Neural cell (in vitro differentiated cells): ENCODE results near the gene EML4. TPM values are rescaled to one million over a fixed set of nuclear protein-coding genes. Genes with fewer than 3 reads are reported as not detected.

Source experiments
- H2AFZ ChIP-seq: fragments of 200-600, 300-800 bp; sonication (generic), shearing (Covaris generic); 2 replicates; pipeline ENCODE4 v1.6.0; 2014; ENCODE audit warnings: low read depth, mild to moderate bottlenecking, antibody characterized with exemption, low read length, moderate library complexity
- H3F3A ChIP-seq: fragments of 200-600 bp; shearing (Covaris generic); 2 replicates; pipeline ENCODE4 v1.6.1; 2016; ENCODE audit warnings: mild to moderate bottlenecking, moderate library complexity, mixed read lengths, antibody characterized with exemption, low read length; ENCODE audit not compliant: insufficient read depth, poor library complexity, severe bottlenecking
- H3K27ac ChIP-seq: fragments of 200-600, 300-800 bp; sonication (generic), shearing (Covaris generic); 2 replicates; pipeline ENCODE4 v1.5.1; 2014; ENCODE audit warnings: mild to moderate bottlenecking, low read length, moderate library complexity
- H3K27me3 ChIP-seq: fragments of 300-800, 200-600 bp; sonication (generic), shearing (Covaris generic); 2 replicates; pipeline ENCODE4 v1.6.0; 2014; ENCODE audit warnings: mild to moderate bottlenecking, low read depth, low read length, moderate library complexity; ENCODE audit not compliant: insufficient read depth
- H3K36me3 ChIP-seq: fragments of 300-800, 200-600 bp; sonication (generic), shearing (Covaris generic); 2 replicates; pipeline ENCODE4 v1.5.1; 2014; ENCODE audit warnings: mild to moderate bottlenecking, antibody characterized with exemption, low read length, moderate library complexity; ENCODE audit not compliant: insufficient read depth
- H3K4me2 ChIP-seq: fragments of 300-800, 200-600 bp; sonication (generic), shearing (Covaris generic); 2 replicates; pipeline ENCODE4 v1.6.0; 2014; ENCODE audit warnings: mild to moderate bottlenecking, low read length
- H3K4me3 ChIP-seq: fragments of 300-800, 200-600 bp; sonication (generic), shearing (Covaris generic); 2 replicates; pipeline ENCODE4 v1.5.1; 2014; ENCODE audit warnings: mild to moderate bottlenecking, low read length, moderate library complexity
- H3K79me2 ChIP-seq: fragments of 200-600 bp; shearing (Covaris generic); replicated peaks from 2 replicates; pipeline ENCODE4 v1.6.0; 2014; ENCODE audit warnings: mild to moderate bottlenecking, low read length, moderate library complexity; ENCODE audit not compliant: insufficient read depth
- H3K9ac ChIP-seq: fragments of 300-800, 200-600 bp; sonication (generic), shearing (Covaris generic); 2 replicates; pipeline ENCODE4 v1.6.1; 2016; ENCODE audit warnings: mild to moderate bottlenecking, low read length, mixed read lengths
- H3K9me2 ChIP-seq: fragments of 200-600 bp; shearing (Covaris generic); 2 replicates; pipeline ENCODE4 v1.6.1; 2016; ENCODE audit warnings: mild to moderate bottlenecking, low read length, mixed read lengths; ENCODE audit not compliant: insufficient read depth
- H3K9me3 ChIP-seq: fragments of 200-600, 300-800 bp; sonication (generic), shearing (Covaris generic); 2 replicates; pipeline ENCODE4 v1.6.1; 2016; ENCODE audit warnings: mild to moderate bottlenecking, mixed run types, low read length, moderate library complexity, mixed read lengths
- H4K20me1 ChIP-seq: fragments of 200-600 bp; shearing (Covaris generic); 2 replicates; pipeline ENCODE4 v1.6.1; 2016; ENCODE audit warnings: mild to moderate bottlenecking, mixed run types; ENCODE audit not compliant: insufficient read depth
- CTCF ChIP-seq: fragments of 450-650 bp; IDR thresholded peaks from 2 replicates; pipeline ENCODE4 v1.5.1; 2014; ENCODE audit warnings: antibody characterized with exemption, mild to moderate bottlenecking, moderate library complexity; ENCODE audit not compliant: poor library complexity, severe bottlenecking
- EP300 ChIP-seq: fragments of 450-650 bp; conservative IDR thresholded peaks from 2 replicates; pipeline ENCODE4 v1.6.1; 2014; ENCODE audit warnings: antibody characterized with exemption, mild to moderate bottlenecking, moderate library complexity; ENCODE audit not compliant: poor library complexity, severe bottlenecking
- EZH2 ChIP-seq: fragments of 200-600, 300-800 bp; shearing (Covaris generic), sonication (generic); IDR thresholded peaks from 2 replicates; pipeline ENCODE4 v1.6.1; 2014; ENCODE audit warnings: antibody characterized with exemption, low read length, borderline replicate concordance, mild to moderate bottlenecking; ENCODE audit not compliant: insufficient read depth, poor library complexity, severe bottlenecking
- MXI1 ChIP-seq: fragments of 450-650 bp; conservative IDR thresholded peaks from 2 replicates; pipeline ENCODE4 v1.6.1; 2014; ENCODE audit warnings: antibody characterized with exemption, mild to moderate bottlenecking; ENCODE audit not compliant: poor library complexity, severe bottlenecking
- POLR2AphosphoS5 ChIP-seq: IDR thresholded peaks from 2 replicates; pipeline ENCODE4 v1.6.1; 2012
- RAD21 ChIP-seq: fragments of 450-650 bp; conservative IDR thresholded peaks from 2 replicates; pipeline ENCODE4 v1.6.1; 2014; ENCODE audit warnings: antibody characterized with exemption, mild to moderate bottlenecking, moderate library complexity
- REST ChIP-seq: IDR thresholded peaks from 2 replicates; pipeline ENCODE4 v1.6.1; 2012; ENCODE audit warnings: borderline replicate concordance
- SMC3 ChIP-seq: fragments of 450-650 bp; conservative IDR thresholded peaks from 2 replicates; pipeline ENCODE4 v1.6.1; 2014; ENCODE audit warnings: antibody characterized with exemption, mild to moderate bottlenecking, moderate library complexity; ENCODE audit not compliant: poor library complexity
- TAF1 ChIP-seq: IDR thresholded peaks from 2 replicates; pipeline ENCODE4 v1.6.1; 2012; ENCODE audit warnings: low read depth
- polyA plus RNA-seq: library from polyadenylated mRNA; depleted of rRNA; stranded (reverse); fragments of >200 nt; gene quantifications from 2 replicates; pipeline ENCODE4 v1.2.3, GENCODE V29; 2014

The EML4 gene
- polyA plus RNA-seq, 1 donor from 2014 or later, result 33.9 TPM

- Histone ChIP-seq H3K36me3 (no peaks in the 10 kb centered on the region), H3F3A (no peaks in the 10 kb centered on the region), H4K20me1 (no peaks in the 10 kb centered on the region), H2AFZ (no peak overlapping the region), H3K9me2 (no peaks in the 10 kb centered on the region), H3K79me2 (peaks cover 1% of the 10 kb centered on the region), H3K4me2 (no peak overlapping the region), H3K27ac (no peak overlapping the region), H3K9ac (no peak overlapping the region), H3K4me3 (no peak overlapping the region), H3K9me3 (no peaks in the 10 kb centered on the region), H3K27me3 (no peaks in the 10 kb centered on the region)
- no peak for TF ChIP-seq POLR2AphosphoS5
- TF ChIP-seq MXI1, result no peak
- no peak for TF ChIP-seq EZH2
- no peak for TF ChIP-seq EP300
- TF ChIP-seq SMC3, result no peak
- TF ChIP-seq RAD21, result no peak
- no peak for TF ChIP-seq REST
- TF ChIP-seq CTCF, result no peak
- TF ChIP-seq TAF1, result no peak
Observed at GRCh38 chr2:42183775-42184174, 14.6 kb downstream of the EML4 start.

GRCh38 chr2:42184346-42184745, 15.2 kb downstream of the EML4 start:
- Histone ChIP-seq H3K79me2 (no peaks in the 10 kb centered on the region), H3K9me2 (no peaks in the 10 kb centered on the region), H3K9me3 (no peaks in the 10 kb centered on the region), H3K36me3 (no peaks in the 10 kb centered on the region), H3K4me2 (no peak overlapping the region), H3K9ac (no peak overlapping the region), H3F3A (no peaks in the 10 kb centered on the region), H3K27me3 (no peaks in the 10 kb centered on the region), H3K4me3 (no peak overlapping the region), H3K27ac (no peak overlapping the region), H4K20me1 (no peaks in the 10 kb centered on the region), H2AFZ (no peak overlapping the region)
- TF ChIP-seq MXI1, result no peak
- TF ChIP-seq TAF1, result no peak
- no peak for TF ChIP-seq EZH2
- no peak for TF ChIP-seq CTCF
- no peak for TF ChIP-seq REST
